GM19239 (cell line): ENCODE results near the gene CASZ1.

ENCODE experiments used
- DNase-seq: peaks from one replicate; pipeline ENCODE4 v3.0.0; 2011; ENCODE audit warnings: low spot score; ENCODE audit not compliant: insufficient read length
- FAIRE-seq: peaks from 2 replicates; lab custom pipeline; 2011; peaks lifted over from hg19 to GRCh38; lab: Jason Lieb, UNC

Gene CASZ1

GRCh38 chr1:10681296-10682107 lies 114.9 kb downstream of the CASZ1 start:
- DNase-seq, result no peak
- no peak for FAIRE-seq

GRCh38 chr1:10680487-10680886 lies 116.0 kb downstream of the CASZ1 start:
- no peak for FAIRE-seq

GRCh38 chr1:10679496-10680220 lies 116.8 kb downstream of the CASZ1 start:
- no peak for FAIRE-seq
- DNase-seq, result no peak

More at GRCh38 chr1:10680487-10680886, 116.0 kb downstream of the CASZ1 start:
- DNase-seq, result no peak

GRCh38 chr1:10678852-10679251 lies 117.6 kb downstream of the CASZ1 start:
- DNase-seq (no peak), FAIRE-seq (no peak)

GRCh38 chr1:10678402-10678801 lies 118.0 kb downstream of the CASZ1 start:
- FAIRE-seq (no peak), DNase-seq (no peak)

- no peak for FAIRE-seq
- no peak for DNase-seq
Observed at GRCh38 chr1:10677491-10678391, 118.7 kb downstream of the CASZ1 start.

GRCh38 chr1:10676963-10677362 lies 119.5 kb downstream of the CASZ1 start:
- no peak for DNase-seq

GRCh38 chr1:10675813-10676212 lies 120.6 kb downstream of the CASZ1 start:
- FAIRE-seq, result no peak
- no peak for DNase-seq

More at GRCh38 chr1:10676963-10677362, 119.5 kb downstream of the CASZ1 start:
- no peak for FAIRE-seq

- DNase-seq, result no peak
- no peak for FAIRE-seq
Observed at GRCh38 chr1:10674700-10675609, 121.5 kb downstream of the CASZ1 start.

- no peak for FAIRE-seq
- no peak for DNase-seq
Observed at GRCh38 chr1:10674222-10674621, 122.2 kb downstream of the CASZ1 start.

GRCh38 chr1:10673109-10673711 lies 123.2 kb downstream of the CASZ1 start:
- DNase-seq (no peak), FAIRE-seq (no peak)

- DNase-seq (no peak), FAIRE-seq (no peak)
Observed at GRCh38 chr1:10672343-10673050, 123.9 kb downstream of the CASZ1 start.

- FAIRE-seq (no peak), DNase-seq (no peak)
Observed at GRCh38 chr1:10671622-10672342, 124.7 kb downstream of the CASZ1 start.

GRCh38 chr1:10671090-10671489 lies 125.4 kb downstream of the CASZ1 start:
- FAIRE-seq (no peak), DNase-seq (no peak)

GRCh38 chr1:10670190-10670589 lies 126.3 kb downstream of the CASZ1 start:
- FAIRE-seq, result no peak
- no peak for DNase-seq

GRCh38 chr1:10669570-10669969 lies 126.9 kb downstream of the CASZ1 start:
- FAIRE-seq, result no peak
- no peak for DNase-seq

GRCh38 chr1:10667861-10668761 lies 128.3 kb downstream of the CASZ1 start:
- FAIRE-seq, result no peak
- DNase-seq, result no peak
